Measurements from ENCODE around the gene UBE2C.

GRCh38 chr20:45821947-45822346, 9.5 kb downstream of the UBE2C start:
- TF ChIP-seq CTCF (IDR thresholded peaks at IDR 0.05; ENCODE audit: poor library complexity) (no peak), EZH2phosphoT487 (IDR thresholded peaks at IDR 0.05; ENCODE audit: low read depth, severe bottlenecking, unreplicated experiment) (no peak)

Data from hepatocyte (in vitro differentiated cells).